ENCODE data around the gene NUS1.
"Not testable (repeated sequence)": the region's sequence is repeated elsewhere in the genome, so short reads cannot be mapped to it uniquely, and the experiment has no call there.

NUS1 gene

DNA sequence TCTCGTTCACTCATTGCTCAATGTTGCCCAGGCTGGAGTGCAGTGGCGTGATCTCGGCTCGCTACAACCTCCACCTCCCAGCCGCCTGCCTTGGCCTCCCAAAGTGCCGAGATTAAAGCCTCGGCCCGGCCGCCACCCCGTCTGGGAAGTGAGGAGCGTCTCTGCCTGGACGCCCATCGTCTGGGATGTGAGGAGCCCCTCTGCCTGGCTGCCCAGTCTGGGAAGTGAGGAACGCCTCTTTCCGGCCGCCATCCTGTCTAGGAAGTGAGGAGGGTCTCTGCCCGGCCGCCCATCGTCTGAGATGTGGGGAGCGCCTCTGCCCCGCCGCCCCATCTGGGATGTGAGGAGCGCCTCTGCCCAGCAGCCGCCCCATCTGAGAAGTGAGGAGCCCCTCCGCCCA lies 75.4 kb downstream of the NUS1 start:
- CTCF ChIA-PET, H3K9me3 Mint-ChIP-seq, H3K4me1 Mint-ChIP-seq, H3K4me3 Mint-ChIP-seq, H3K27ac Mint-ChIP-seq, H3K36me3 Mint-ChIP-seq, H3K27me3 Mint-ChIP-seq, DNase-seq: not testable (repeated sequence)
